Measurements from ENCODE around the gene ARRDC5.

GRCh38 chr19:4847190-4847973, 55.3 kb downstream of the ARRDC5 start:
- TF ChIP-seq, protein P1, sequence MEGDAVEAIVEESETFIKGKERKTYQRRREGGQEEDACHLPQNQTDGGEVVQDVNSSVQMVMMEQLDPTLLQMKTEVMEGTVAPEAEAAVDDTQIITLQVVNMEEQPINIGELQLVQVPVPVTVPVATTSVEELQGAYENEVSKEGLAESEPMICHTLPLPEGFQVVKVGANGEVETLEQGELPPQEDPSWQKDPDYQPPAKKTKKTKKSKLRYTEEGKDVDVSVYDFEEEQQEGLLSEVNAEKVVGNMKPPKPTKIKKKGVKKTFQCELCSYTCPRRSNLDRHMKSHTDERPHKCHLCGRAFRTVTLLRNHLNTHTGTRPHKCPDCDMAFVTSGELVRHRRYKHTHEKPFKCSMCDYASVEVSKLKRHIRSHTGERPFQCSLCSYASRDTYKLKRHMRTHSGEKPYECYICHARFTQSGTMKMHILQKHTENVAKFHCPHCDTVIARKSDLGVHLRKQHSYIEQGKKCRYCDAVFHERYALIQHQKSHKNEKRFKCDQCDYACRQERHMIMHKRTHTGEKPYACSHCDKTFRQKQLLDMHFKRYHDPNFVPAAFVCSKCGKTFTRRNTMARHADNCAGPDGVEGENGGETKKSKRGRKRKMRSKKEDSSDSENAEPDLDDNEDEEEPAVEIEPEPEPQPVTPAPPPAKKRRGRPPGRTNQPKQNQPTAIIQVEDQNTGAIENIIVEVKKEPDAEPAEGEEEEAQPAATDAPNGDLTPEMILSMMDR (IDR thresholded peaks at IDR 0.05; ENCODE audit: poor library complexity), result no peak
- no peak for TF ChIP-seq EZH2 (IDR thresholded peaks at IDR 0.05; ENCODE audit: borderline replicate concordance)
- no peak for TF ChIP-seq EZH2phosphoT487 (IDR thresholded peaks at IDR 0.05; ENCODE audit: low read depth, severe bottlenecking, unreplicated experiment)

All from hepatocyte (in vitro differentiated cells).